Trophoblast cell (in vitro differentiated cells and primary cell): ENCODE measurements around the gene AMN.

Experiments
- DNase-seq, 2 donors: peaks; one replicate each; pipeline ENCODE4 v3.0.0-alpha.2; 2016
- H2AFZ ChIP-seq: 2 replicates; pipeline ENCODE4 v1.6.1; 2013; ENCODE audit warnings: low read length, moderate library complexity, mild to moderate bottlenecking; ENCODE audit not compliant: insufficient read depth, poor library complexity
- H2AK5ac ChIP-seq: 2 replicates; pipeline ENCODE4 v1.6.1; 2013; ENCODE audit warnings: mild to moderate bottlenecking, low read length
- H2BK120ac ChIP-seq: 2 replicates; pipeline ENCODE4 v1.6.1; 2013; ENCODE audit warnings: low read length, mild to moderate bottlenecking, moderate library complexity; ENCODE audit not compliant: insufficient read depth, poor library complexity
- H2BK12ac ChIP-seq: 2 replicates; pipeline ENCODE4 v1.6.1; 2013; ENCODE audit warnings: mild to moderate bottlenecking, low read length, moderate library complexity
- H2BK5ac ChIP-seq: 2 replicates; pipeline ENCODE4 v1.6.1; 2013; ENCODE audit warnings: low read length, low read depth, moderate library complexity, mild to moderate bottlenecking; ENCODE audit not compliant: poor library complexity
- H3K14ac ChIP-seq: 2 replicates; pipeline ENCODE4 v1.6.1; 2013; ENCODE audit warnings: mild to moderate bottlenecking, low read length
- H3K18ac ChIP-seq: 2 replicates; pipeline ENCODE4 v1.6.1; 2013; ENCODE audit warnings: mild to moderate bottlenecking, low read length
- H3K23ac ChIP-seq: 2 replicates; pipeline ENCODE4 v1.6.1; 2013; ENCODE audit warnings: low read length
- H3K27ac ChIP-seq: 2 replicates; pipeline ENCODE4 v1.5.1; 2013; ENCODE audit warnings: low read depth, mild to moderate bottlenecking, inconsistent platforms, low read length, moderate library complexity
- H3K27me3 ChIP-seq: 2 replicates; pipeline ENCODE4 v1.6.1; 2013; ENCODE audit warnings: inconsistent platforms, mild to moderate bottlenecking, low read length, moderate library complexity; ENCODE audit not compliant: insufficient read depth
- H3K36me3 ChIP-seq, 2 experiments: 1 replicate in 1 of 2; 2 replicates in 1 of 2; pipeline ENCODE4 v1.6.1; 2013; ENCODE audit warnings: low read length in 2 of 2, mild to moderate bottlenecking in 2 of 2, moderate library complexity in 1 of 2; ENCODE audit not compliant: insufficient read depth in 2 of 2, control insufficient read depth in 1 of 2
- H3K4ac ChIP-seq: 2 replicates; pipeline ENCODE4 v1.6.1; 2013; ENCODE audit warnings: low read depth, mild to moderate bottlenecking, low read length, moderate library complexity
- H3K4me1 ChIP-seq, 2 experiments: 1 replicate in 1 of 2; 2 replicates in 1 of 2; pipeline ENCODE4 v1.6.1; 2013; ENCODE audit warnings: low read length in 2 of 2, mild to moderate bottlenecking in 2 of 2, moderate library complexity in 1 of 2; ENCODE audit not compliant: insufficient read depth in 2 of 2, control insufficient read depth in 1 of 2
- H3K4me2 ChIP-seq: 2 replicates; pipeline ENCODE4 v1.6.1; 2013; ENCODE audit warnings: inconsistent platforms, mild to moderate bottlenecking, low read length, moderate library complexity
- H3K4me3 ChIP-seq: 2 replicates; pipeline ENCODE4 v1.5.1; 2013; ENCODE audit warnings: mild to moderate bottlenecking, low read depth, low read length, inconsistent platforms
- H3K79me1 ChIP-seq: one replicate; pipeline ENCODE4 v1.6.1; 2013; ENCODE audit warnings: low read length
- H3K79me2 ChIP-seq: 2 replicates; pipeline ENCODE4 v1.6.1; 2013; ENCODE audit warnings: low read length, mild to moderate bottlenecking; ENCODE audit not compliant: control insufficient read depth, insufficient read depth, poor library complexity
- H3K9ac ChIP-seq: 2 replicates; pipeline ENCODE4 v1.6.1; 2013; ENCODE audit warnings: mild to moderate bottlenecking, low read length
- H3K9me3 ChIP-seq: 2 replicates; pipeline ENCODE4 v1.6.1; 2013; ENCODE audit warnings: low read depth, mild to moderate bottlenecking, control low read depth, inconsistent platforms, low read length; ENCODE audit not compliant: insufficient read depth
- H4K12ac ChIP-seq: 2 replicates; pipeline ENCODE4 v1.6.1; 2013; ENCODE audit warnings: low read depth, mild to moderate bottlenecking, low read length, moderate library complexity
- H4K8ac ChIP-seq: 2 replicates; pipeline ENCODE4 v1.6.1; 2013; ENCODE audit warnings: low read depth, mild to moderate bottlenecking, low read length, moderate library complexity
- H4K91ac ChIP-seq: one replicate; pipeline ENCODE4 v1.6.1; 2013; ENCODE audit warnings: low read depth, mild to moderate bottlenecking, low read length, moderate library complexity
- WGBS: extraction: QIAGEN DNeasy Blood & Tissue Kit; methylation state at CpG from one replicate; pipeline ENCODE4 v1.1.7; 2013; ENCODE audit warnings: missing lambda C conversion rate; ENCODE audit not compliant: insufficient read length, insufficient coverage; ENCODE audit errors: extremely low coverage; 5-methylcytosine and 5-hydroxymethylcytosine counted together

Gene AMN

GRCh38 chr14:102923925-102924486 is 1.5 kb downstream of the AMN start:
- DNase-seq = no peak
- Histone ChIP-seq H3K9me3 (peaks cover 18% of the 10 kb centered on the region), H3K18ac (no peak overlapping the region), H3K79me1 (peaks cover 3% of the 10 kb centered on the region), H2AFZ (no peak overlapping the region), H3K79me2 (no peaks in the 10 kb centered on the region), H2BK12ac (no peak overlapping the region), H3K27ac (no peak overlapping the region), H3K4ac (no peak overlapping the region), H3K4me2 (no peak overlapping the region), H4K8ac (no peak overlapping the region), H2BK5ac (no peak overlapping the region), H2BK120ac (no peak overlapping the region), H3K4me1 (peaks cover 9 to 14% of the 10 kb centered on the region in 2 experiments), H2AK5ac (no peak overlapping the region), H3K36me3 (no peaks in the 10 kb centered on the region), H3K14ac (no peak overlapping the region), H3K23ac (no peak overlapping the region), H3K4me3 (no peak overlapping the region), H4K91ac (no peak overlapping the region), H4K12ac (no peak overlapping the region), H3K27me3 (peaks cover 15% of the 10 kb centered on the region), H3K9ac (no peak overlapping the region)
- WGBS = no CpG with 5 or more reads among the region's 11 CpGs

GRCh38 chr14:102924632-102925588 is 2.4 kb downstream of the AMN start:
- Histone ChIP-seq H2BK5ac (no peak overlapping the region), H2BK12ac (no peak overlapping the region), H3K9me3 (peaks cover 20% of the 10 kb centered on the region), H4K12ac (no peak overlapping the region), H3K4me2 (no peak overlapping the region), H2AK5ac (no peak overlapping the region), H2BK120ac (no peak overlapping the region), H4K91ac (no peak overlapping the region), H3K36me3 (no peaks in the 10 kb centered on the region), H3K4ac (no peak overlapping the region), H3K4me1 (peaks cover 17 to 22% of the 10 kb centered on the region in 2 experiments), H2AFZ (no peak overlapping the region), H3K4me3 (no peak overlapping the region), H4K8ac (no peak overlapping the region), H3K27ac (no peak overlapping the region), H3K79me2 (no peaks in the 10 kb centered on the region), H3K27me3 (peaks cover 24% of the 10 kb centered on the region), H3K79me1 (peaks cover 3% of the 10 kb centered on the region), H3K18ac (no peak overlapping the region), H3K14ac (no peak overlapping the region), H3K23ac (no peak overlapping the region), H3K9ac (no peak overlapping the region)
- no CpG with 5 or more reads among the region's 25 CpGs for WGBS
- no peak for DNase-seq

DNA sequence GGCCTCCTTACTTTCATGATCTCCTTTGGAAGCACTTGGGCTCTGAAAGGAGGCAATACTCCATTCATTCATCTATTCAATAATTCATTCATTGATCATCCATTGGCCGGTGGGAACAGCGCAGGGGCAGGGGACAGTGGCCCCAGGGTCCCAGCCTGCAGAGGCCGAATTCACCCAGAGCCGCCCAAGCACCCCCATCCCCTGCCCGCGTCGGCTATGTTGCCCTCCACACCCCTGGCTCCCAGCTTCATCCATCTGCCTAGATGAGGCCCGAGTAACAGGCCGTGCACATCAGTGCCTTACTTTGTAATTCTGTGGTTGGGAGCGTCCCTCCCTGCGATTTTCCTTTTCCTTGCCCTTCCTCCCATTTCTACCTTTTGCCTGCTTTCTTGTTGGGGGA is 3.2 kb downstream of the AMN start:
- WGBS = no CpG with 5 or more reads among the region's 11 CpGs
- H2BK5ac ChIP-seq = no peak overlapping the region
- H3K18ac ChIP-seq = no peak overlapping the region

DNA sequence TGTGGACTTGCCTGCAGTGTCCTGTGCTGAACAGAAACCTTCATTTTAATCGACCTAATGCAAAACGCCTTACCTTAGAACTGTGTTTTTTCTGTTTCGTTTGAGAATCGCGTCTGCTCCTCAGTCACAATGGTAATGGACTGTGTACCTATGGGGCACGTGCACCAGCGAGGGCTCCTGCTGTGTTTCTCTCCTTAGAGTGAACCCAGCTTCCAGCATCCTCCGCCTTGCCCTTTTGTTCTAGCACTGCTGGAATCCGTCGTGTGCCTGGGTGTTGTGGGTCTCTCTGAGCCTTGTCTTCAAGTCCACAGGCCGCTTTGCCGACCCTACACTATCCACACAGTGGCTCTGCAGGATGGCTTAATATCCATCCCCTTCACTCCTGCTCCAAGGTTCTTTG is 3.6 kb downstream of the AMN start:
- Histone ChIP-seq H2BK12ac (no peak overlapping the region), H3K14ac (no peak overlapping the region), H3K27me3 (peaks cover 33% of the 10 kb centered on the region), H2AK5ac (no peak overlapping the region), H3K79me2 (no peaks in the 10 kb centered on the region), H4K91ac (no peak overlapping the region), H4K8ac (no peak overlapping the region), H2AFZ (no peak overlapping the region), H3K27ac (no peak overlapping the region), H3K9me3 (peaks cover 17% of the 10 kb centered on the region), H3K23ac (no peak overlapping the region), H4K12ac (no peak overlapping the region), H3K9ac (no peak overlapping the region), H3K79me1 (peaks cover 3% of the 10 kb centered on the region), H2BK120ac (no peak overlapping the region), H2BK5ac (no peak overlapping the region), H3K4me3 (no peak overlapping the region), H3K4me2 (no peak overlapping the region), H3K18ac (no peak overlapping the region), H3K4ac (no peak overlapping the region), H3K4me1 (peaks cover 17 to 23% of the 10 kb centered on the region in 2 experiments), H3K36me3 (no peaks in the 10 kb centered on the region)
- no peak for DNase-seq
- no CpG with 5 or more reads among the region's 12 CpGs for WGBS

More for the DNA sequence above, 3.2 kb downstream of the AMN start:
- Histone ChIP-seq H2AFZ (no peak overlapping the region), H4K91ac (no peak overlapping the region), H3K4me2 (no peak overlapping the region), H3K14ac (no peak overlapping the region), H4K12ac (no peak overlapping the region), H3K36me3 (no peaks in the 10 kb centered on the region), H3K23ac (no peak overlapping the region), H3K4me1 (peaks cover 17 to 23% of the 10 kb centered on the region in 2 experiments), H2BK120ac (no peak overlapping the region), H3K4ac (no peak overlapping the region), H3K9ac (no peak overlapping the region), H3K27ac (no peak overlapping the region), H4K8ac (no peak overlapping the region), H3K9me3 (peaks cover 15% of the 10 kb centered on the region), H3K79me2 (no peaks in the 10 kb centered on the region), H3K27me3 (peaks cover 31% of the 10 kb centered on the region), H2BK12ac (no peak overlapping the region), H2AK5ac (no peak overlapping the region), H3K79me1 (peaks cover 3% of the 10 kb centered on the region), H3K4me3 (no peak overlapping the region)
- DNase-seq = no peak
